Hematopoietic multipotent progenitor cell (in vitro differentiated cells): ENCODE results near the gene NEU3. TPM values are rescaled to one million over a fixed set of nuclear protein-coding genes. Genes with fewer than 3 reads are reported as not detected.
"Not testable (repeated sequence)": the region's sequence is repeated elsewhere in the genome, so short reads cannot be mapped to it uniquely, and the experiment has no call there.

Experiments
- DNase-seq, 3 donors: peaks; one replicate each; pipeline ENCODE4 v3.0.0-alpha.2; 2011 to 2015; ENCODE audit warnings: low read depth in 2 of 3, low spot score in 2 of 3
- total RNA-seq: library from RNA; depleted of rRNA; stranded (reverse); fragments of >200 nt; gene quantifications from one replicate; pipeline ENCODE4 v1.2.3, GENCODE V29; 2012

The NEU3 gene
- total RNA-seq, 1 donor = 39.0 TPM

DNA sequence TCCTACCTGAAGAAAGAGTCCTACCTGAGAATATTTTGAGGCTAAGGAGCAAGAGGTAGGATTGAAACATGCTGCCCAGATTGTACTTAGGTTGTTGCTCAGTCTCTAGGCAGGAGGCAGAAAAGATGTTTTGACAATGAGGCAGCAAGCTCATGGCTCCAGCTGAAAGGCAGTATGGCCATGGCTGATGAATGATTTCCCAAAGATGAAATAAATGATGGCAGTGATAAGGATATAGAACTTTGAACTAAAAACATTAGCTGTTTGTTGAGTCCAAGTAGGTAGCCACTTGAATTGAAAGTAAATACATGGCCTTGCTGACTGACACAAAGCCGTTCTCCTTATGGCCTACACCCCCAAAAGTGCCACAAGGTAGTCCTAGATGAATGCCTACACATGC, 6.8 kb upstream of the NEU3 start:
- DNase-seq = no peak

DNA sequence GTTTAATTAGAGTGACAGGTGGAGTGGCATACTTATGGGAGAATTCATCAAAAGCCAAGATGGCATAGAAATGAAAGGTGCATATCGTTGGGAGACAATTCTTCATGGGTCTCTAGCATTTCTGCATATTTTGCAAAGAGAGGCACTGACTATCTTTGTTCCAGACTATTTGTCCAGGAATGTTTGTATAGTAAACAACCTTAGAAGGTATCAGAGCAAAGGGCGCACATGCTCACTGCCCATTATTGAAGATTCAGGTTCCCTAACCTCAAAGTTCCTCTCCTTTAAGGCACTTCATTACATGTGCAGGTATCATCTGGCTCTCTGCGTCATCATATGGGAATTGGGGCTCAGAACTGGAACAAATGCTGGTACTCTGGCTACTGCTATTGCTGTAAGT, 4.7 kb upstream of the NEU3 start:
- no peak for DNase-seq

DNA sequence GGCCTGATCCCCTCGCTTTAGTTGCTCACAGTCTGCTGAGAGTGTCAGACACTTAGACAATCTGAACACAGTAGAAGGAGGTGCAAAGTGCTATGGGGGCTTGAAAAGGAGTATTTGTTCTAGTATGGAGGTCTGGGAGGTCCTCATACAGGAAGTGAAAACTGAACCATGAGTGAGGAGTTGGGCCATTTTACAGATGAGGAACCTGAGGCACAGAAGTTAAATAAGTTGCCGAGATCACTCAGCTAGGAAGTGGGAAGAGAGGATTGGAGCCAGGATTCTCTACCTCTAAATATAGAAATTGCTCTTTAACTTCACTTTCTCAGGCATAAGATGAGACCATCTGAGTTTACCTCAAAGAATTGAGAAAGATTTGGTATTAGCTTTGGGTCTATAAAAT, 4.0 kb upstream of the NEU3 start:
- DNase-seq = no peak

DNA sequence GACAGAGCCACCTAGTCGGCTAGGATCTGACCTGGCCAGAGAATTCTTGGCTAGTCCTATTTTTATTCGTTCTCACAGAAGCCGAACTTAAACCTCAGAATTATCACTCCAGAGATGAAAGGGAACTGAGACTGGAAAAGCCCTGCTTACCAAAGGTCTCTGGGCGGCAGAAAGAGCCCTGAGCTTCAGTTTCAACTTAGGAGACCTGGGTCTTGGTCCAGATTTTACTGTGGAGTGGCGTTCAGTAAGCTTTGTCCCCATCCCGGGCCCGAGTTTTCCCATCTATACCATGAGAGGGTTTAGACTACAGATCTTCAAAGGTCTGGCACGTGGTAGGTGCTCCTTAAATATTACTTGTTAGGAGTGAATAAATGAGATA, 516 bp downstream of the NEU3 start:
- peak; percentile 4 to 10 (median 6) for DNase-seq

DNA sequence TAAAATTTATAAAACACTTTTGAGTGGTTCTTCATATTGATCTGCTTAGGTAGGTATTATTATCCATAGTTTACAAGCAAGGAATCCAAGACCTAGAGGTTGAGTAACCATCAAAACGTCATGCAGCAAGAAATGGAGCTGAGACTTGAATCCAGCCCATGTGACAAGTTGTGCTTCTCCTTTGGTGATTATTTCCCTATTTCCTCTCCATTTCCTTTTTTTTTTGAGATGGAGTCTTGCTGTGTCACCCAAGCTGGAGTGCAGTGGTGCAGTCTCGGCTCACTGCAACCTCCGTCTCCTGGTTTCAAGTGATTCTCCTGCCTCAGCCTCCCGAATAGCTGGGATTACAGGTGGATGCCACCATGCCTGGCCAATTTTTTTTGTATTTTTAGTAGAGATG, 1.4 kb downstream of the NEU3 start:
- not testable (repeated sequence) for DNase-seq

DNA sequence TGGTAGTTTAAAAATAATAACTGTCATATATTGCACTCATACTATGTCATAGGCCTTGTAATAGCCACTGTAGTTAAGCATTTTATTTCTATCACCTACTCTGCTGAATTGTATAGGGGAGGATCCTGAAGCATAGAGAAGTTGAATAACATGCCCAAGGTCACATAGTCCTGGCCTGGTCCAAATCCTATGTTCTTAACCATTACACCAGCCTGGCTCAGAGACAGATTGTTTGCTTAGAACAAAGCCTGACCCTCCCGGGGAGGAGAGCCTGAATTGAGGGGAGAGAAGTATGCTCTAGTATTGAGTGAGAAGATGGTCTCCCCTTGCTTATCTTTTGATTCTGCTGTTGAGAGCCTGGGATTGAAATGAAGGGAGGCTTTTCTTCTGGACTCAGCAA, 2.2 kb downstream of the NEU3 start:
- no peak for DNase-seq

DNA sequence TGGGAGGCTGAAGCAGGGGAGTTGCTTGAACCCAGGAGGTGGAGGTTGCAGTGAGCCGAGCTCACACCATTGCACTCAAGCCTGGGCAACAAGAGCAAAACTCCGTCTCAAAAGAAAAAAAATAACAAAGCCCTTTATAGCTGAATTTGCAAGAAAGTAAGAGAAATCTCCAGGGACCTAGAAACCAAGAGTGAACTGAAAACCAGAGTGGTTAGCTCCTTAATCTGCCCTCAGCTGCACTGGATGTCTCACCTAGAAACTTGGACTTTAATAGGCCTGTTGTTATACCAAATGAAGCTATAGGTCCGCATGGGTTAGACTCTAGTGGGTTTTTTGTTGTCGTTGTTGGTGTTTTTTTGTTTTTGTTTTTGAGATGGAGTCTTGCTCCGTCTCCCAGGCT, 4.1 kb downstream of the NEU3 start:
- no peak for DNase-seq

DNA sequence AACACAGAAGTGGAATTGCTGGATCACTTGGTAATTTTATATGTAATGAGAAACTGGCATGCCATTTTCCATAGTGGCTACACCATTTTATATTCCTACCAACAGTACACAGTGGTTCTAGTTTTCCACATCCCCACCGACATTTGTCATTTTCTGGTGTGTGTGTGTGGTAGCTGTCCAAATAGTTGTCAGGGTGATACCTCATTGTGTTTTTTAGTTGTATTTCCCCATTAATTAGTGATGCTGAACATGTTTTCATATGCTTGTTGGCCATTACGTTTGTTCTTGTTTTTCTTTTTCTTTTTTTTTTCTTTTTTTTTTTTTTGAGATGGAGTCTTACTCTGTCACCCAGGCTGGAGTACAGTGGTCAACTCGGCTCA, 12.2 kb downstream of the NEU3 start:
- no peak for DNase-seq

DNA sequence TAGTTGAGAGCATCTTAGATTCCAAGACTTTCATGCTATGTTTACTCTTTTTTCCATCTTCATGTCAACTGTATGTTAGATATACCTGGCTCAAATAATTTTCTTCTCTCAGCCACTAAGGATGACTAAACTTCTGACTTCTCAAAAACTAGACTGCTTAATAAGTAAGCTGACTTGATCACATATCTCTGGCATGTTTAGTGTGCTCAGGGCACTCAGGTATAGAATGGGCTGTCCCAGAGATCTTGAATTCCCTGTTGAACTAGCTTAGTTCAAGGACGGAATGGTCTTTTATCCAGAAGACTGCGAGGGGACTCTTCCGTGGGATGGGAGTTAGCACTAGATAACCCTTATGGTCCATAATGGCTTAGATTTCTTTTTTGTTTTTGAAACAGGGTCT, 13.0 kb downstream of the NEU3 start:
- no peak for DNase-seq

DNA sequence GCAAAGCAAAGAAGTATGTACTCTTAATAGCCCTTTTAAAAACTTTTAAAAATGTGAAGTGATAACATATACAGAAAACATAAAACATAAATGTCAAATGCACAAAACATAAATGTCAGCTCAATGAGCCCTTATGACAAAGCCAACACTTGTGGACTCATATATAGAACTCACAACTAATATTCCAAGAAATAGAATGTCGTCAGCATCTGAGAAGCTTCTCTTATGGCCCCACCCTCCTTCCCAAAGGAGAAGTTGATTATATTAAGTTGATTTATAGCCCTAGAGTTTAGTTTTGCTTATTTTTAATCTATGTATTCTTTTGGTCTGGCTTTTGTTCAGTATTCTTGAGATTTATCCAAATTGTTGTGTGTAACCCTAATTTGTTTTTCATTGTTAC, 13.8 kb downstream of the NEU3 start:
- no peak for DNase-seq

DNA sequence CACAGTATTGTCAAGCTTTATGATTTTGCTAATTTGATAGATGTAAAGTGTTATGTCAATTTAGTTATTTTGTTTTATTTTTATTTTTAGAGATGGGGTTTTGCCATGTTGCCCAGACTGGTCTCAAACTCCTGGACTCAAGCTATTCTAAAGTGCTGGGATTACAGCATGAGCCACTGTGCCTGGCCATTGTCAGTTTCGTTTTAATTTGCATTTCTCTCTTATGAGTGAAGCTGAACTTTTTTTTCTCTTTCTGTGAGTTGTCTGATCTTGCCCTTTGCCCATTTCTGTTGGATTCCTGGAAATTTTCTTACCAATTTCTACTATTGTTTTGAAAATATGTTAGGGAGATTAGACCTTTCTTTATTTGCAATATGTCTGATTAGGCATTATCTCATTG, 15.5 kb downstream of the NEU3 start:
- no peak for DNase-seq

DNA sequence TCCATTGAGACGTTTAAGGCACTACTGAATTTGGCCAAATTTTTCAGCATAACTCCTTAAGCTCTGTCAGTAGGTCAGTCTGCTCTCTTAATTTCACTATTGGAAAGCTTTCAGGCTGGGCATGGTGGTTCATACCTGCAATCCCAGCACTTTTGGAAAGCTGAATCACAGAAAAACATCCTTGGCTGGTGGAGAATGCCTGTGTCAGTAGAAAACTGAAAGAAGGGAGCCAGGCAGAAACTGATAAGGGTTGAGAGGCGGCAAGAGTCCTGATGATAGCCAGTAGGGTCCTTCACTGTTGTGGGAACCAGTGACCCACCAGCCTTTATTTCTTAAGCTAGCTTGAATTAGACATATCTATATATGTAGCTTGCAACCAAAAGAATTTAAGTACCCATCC, 22.6 kb downstream of the NEU3 start:
- no peak for DNase-seq

DNA sequence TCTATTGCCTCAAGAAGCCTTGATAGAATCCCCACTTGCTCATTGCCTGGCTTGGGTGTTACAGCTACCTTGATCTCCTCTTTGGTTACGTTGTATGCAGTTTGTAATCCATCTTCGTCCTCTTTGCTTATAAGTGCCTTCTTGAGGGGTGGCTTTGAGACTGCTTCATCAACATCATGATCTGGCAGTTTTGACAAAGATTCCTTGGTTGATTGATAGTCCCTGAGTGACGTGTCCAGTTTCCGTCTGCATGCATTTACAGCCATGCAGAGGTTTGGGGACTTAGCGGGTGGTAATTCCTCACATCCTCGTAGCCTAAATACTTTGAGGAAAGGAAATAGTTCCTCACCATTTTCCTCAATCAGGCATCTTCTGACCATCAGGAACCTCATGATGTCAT, 23.1 kb downstream of the NEU3 start:
- DNase-seq = no peak

DNA sequence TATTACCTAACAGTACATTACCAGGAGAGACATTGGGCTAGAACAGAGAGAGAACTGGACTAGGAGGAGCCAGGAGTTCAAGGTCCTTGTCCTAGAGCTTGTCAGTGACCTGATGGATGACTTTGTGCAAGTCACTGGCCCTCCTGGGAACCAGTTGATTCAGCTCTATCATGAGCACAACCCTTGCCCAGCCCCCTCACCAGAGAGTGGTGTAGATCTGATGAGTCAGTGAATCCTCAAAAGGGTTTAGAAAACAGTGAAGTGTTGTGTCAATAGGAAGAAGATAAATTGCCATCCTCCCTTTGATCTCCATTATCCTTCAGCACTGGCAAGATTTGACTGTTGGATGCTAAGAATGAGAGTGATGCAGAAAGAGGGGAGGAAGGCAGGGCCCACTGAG, 24.3 kb downstream of the NEU3 start:
- no peak for DNase-seq

DNA sequence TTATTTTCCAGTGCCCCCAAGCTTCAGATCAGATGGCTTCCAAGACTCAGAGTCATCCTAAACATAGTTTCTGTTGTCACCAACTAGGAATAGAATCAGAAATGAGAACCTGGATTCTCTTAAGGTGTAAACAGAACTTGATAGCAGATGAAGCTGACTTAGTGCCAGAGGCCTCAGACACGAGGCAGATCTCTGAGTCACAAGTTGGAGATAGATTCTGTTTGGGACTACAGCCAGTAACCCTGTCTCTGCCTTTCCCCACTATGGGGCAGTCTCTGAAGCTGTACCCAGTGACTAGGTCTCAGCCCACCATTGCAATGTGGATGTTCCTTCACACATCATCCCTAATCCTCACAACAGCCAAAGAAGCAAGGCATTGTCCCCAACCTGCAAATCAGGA, 25.4 kb downstream of the NEU3 start:
- no peak for DNase-seq

DNA sequence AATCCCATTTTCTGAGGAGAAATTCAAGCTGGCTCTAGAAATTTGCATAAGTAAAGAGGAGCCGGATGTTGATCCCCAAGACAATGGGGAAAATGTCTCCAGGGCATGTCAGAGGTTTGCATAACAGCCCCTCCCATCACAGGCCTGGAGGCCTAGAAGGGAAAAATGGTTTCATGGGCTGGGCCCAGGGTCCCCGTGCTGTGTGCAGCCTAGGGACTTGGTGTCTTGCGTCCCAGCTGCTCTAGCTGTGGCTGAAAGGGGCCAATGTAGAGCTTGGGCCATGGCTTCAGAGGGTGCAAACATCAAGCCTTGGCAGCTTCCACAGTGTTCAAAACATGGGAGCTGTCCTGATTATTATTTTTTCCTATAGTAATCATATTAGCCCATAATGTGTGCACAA, 30.5 kb downstream of the NEU3 start:
- not testable (repeated sequence) for DNase-seq

DNA sequence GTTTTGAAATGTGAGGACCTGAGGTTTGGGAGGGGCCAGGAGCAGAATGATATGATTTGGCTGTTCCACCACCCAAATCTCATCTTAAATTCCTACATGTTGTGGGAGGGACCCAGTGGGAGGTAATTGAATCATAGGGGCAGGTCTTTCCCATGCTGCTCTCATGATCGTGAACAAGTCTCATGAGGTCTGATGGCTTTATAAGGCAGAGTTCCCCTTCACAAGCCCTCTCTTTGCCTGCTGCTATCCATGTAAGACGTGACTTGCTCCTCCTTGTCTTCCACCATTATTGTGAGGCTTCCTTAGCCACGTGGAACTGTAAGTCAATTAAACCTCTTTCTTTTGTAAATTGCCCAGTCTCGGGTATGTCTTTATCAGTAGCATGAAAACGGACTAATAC, 31.6 kb downstream of the NEU3 start:
- not testable (repeated sequence) for DNase-seq

DNA sequence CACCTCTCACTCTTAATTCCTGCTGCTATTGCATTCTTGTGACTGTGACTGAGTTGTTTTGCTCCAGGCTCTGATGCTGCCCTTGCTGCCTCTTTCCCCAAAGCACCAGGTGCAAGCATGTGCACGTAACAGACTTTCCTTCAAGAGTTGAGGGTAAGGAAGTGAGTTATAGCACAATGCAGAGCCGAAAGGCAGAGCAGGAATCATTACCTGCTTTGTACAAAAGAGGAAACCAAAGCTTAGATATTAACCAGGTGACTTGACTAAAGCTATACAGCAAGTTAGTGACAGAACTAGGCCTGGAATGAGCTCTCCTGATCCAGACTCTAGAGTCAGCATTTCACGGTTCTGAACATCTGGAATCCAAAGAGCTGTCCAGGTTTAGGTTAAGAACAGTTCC, 33.6 kb downstream of the NEU3 start:
- DNase-seq = no peak

DNA sequence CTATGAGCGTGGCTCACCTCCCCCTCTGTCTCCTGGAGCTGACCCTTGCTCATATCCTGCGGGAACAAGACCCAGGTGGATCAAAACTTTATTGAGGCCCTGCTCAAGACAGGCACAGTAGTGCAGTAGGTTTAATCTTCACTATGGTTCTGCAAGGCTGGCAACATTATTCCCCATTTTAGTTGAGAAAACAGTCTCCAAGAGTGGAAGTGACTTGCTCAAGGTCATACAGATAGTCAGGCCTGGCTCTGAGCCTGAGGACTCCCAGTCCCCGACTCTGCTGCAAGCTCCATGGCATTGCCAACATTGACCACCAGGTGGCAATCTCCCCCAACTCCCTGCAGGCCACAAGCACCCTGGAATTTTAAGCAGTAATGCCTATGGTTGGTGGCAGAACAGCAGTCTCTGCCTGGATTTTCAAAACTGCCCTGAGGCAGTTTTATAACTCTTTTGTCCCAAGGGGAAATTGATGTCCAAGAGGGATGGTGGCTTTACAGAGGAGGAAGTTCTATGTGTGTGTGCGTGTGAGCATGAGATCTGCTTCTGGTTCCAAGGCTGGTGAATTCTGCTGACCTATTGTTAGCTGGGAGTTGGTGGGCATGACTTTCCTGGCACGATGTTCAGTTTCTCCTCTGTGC, 34.1 kb downstream of the NEU3 start:
- DNase-seq = peak; percentile 41 to 80 (median 56)

DNA sequence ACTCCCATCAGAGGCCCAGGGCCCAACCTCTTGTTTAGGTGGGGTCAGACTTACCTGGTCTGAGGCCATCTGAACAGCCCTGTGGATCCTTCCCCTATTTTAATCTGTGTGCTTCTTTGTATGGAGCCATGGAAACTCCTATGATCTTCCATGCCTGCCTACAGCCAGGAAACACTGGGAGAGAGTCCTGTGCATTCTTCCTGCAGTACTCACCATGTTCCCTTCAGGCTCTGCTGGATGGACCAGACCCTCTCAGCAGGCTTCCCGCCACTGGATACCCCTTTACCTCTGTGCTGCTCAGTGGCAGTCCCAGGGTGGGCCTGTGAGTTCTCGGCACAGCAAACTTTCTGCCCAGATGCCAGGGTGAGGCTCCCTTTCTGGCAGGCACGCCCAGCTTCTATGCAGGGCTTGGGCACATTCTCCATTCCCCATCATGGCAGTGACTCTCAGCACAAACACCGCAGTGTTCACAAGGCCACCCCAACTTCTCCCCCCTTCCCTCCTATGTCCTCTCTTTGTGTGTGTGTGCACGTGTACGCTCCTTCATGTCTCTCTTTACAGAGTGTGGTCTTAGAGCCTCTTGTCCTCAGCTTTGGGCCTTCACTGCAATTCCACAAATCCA, 34.8 kb downstream of the NEU3 start:
- DNase-seq = no peak

DNA sequence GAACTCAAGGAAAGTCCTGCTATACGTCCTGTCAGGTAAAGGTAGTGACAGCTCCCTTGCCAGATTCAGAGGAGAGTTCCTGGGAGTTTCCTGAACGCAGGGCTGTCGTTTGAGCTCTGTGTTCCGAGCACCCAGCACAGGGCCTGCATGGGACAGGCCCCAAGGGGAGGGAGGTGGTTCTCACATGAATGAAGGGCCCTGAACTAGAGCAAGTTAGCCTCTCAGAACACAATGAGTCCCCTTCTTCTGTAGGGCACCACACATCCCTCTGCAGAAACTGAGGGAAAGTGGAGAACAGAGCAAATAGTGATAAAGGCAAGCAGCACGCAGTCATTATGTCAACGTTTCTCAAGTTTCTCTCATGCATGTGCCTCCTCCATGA, 35.3 kb downstream of the NEU3 start:
- no peak for DNase-seq

DNA sequence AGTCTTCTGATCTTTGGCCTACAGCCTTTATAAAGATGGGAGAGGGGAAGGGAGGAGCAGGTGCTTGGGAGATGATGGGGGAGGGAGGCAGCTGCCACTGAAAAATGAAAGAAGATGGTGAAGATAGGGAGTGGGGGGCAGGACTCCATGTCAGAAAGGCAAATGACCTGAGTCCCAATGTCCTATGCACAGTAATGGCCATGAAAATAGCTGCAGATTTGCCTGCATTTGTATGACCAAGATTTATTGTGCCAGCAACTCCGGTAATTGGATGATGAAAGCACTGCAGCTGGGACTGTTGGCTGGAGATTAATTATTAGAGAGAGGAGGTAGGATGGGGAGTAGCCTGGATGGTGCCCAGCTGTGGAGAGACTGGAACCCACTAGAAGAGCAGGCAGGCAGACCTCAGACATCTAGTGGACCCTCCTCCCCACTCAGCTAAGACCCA, 36.1 kb downstream of the NEU3 start:
- DNase-seq = no peak

DNA sequence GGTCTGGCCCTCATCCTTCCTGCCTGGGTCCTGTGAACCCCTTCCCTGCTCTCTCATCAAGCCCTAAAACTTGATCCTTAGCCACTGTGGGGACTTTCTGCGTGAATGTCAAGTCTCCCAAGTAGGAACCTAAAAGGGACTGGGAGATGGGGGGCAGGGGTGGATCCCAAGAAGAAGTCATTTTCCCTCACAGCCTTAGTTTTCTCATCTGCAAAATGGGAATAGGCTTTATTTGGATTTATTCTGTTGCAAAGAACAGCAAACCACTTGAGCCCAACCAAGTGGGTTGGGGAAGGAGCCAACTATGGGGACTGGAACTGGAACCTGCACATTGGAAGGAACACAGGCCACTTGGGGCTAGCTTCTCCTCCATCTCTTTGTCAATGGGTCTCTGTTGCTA, 36.8 kb downstream of the NEU3 start:
- no peak for DNase-seq
